Activated CD8-positive, alpha-beta memory T cell treated with anti-CD3 and anti-CD28 coated beads, Interleukin-2, amount 50 U/mL, for 4 hours (primary cell): ENCODE results near the gene SVEP1.
"Not testable (repeated sequence)": the region's sequence is repeated elsewhere in the genome, so short reads cannot be mapped to it uniquely, and the experiment has no call there.

ENCODE experiments used
- DNase-seq: peaks from one replicate; pipeline ENCODE4 v3.0.0-alpha.2; 2020

SVEP1 gene

GRCh38 chr9:110579034-110579861, at the start of gene SVEP1:
Gene SVEP1 (minus strand): TSS chr9:110579741. CDS start chr9:110579543, 198 bp downstream.
- DNase-seq, result no peak

GRCh38 chr9:110626101-110626829, 46.7 kb upstream of the SVEP1 start:
- no peak for DNase-seq

- no peak for DNase-seq
Observed at GRCh38 chr9:110623462-110624025, 44.0 kb upstream of the SVEP1 start.

- DNase-seq, result no peak
Observed at GRCh38 chr9:110622368-110622767, 42.8 kb upstream of the SVEP1 start.

GRCh38 chr9:110620726-110621125, 41.2 kb upstream of the SVEP1 start:
- no peak for DNase-seq

- DNase-seq, result no peak
Observed at GRCh38 chr9:110619831-110620230, 40.3 kb upstream of the SVEP1 start.

GRCh38 chr9:110615498-110615897, 36.0 kb upstream of the SVEP1 start:
- DNase-seq, result no peak

- DNase-seq, result not testable (repeated sequence)
Observed at GRCh38 chr9:110614576-110614975, 35.0 kb upstream of the SVEP1 start.

- no peak for DNase-seq
Observed at GRCh38 chr9:110606179-110606790, 26.7 kb upstream of the SVEP1 start.

- DNase-seq, result no peak
Observed at GRCh38 chr9:110605565-110605964, 26.0 kb upstream of the SVEP1 start.

- no peak for DNase-seq
Observed at GRCh38 chr9:110604171-110604601, 24.6 kb upstream of the SVEP1 start.

- DNase-seq, result no peak
Observed at GRCh38 chr9:110602281-110602680, 22.7 kb upstream of the SVEP1 start.

GRCh38 chr9:110601098-110601497, 21.6 kb upstream of the SVEP1 start:
- DNase-seq, result no peak

- no peak for DNase-seq
Observed at GRCh38 chr9:110599468-110599867, 19.9 kb upstream of the SVEP1 start.

- DNase-seq, result no peak
Observed at GRCh38 chr9:110592044-110592830, 12.7 kb upstream of the SVEP1 start.

GRCh38 chr9:110591526-110591925, 12.0 kb upstream of the SVEP1 start:
- no peak for DNase-seq

- no peak for DNase-seq
Observed at GRCh38 chr9:110590816-110591215, 11.3 kb upstream of the SVEP1 start.

GRCh38 chr9:110588296-110588695, 8.8 kb upstream of the SVEP1 start:
- DNase-seq, result no peak

GRCh38 chr9:110583237-110583636, 3.7 kb upstream of the SVEP1 start:
- no peak for DNase-seq

- DNase-seq, result no peak
Observed at GRCh38 chr9:110582156-110582555, 2.6 kb upstream of the SVEP1 start.

- no peak for DNase-seq
Observed at GRCh38 chr9:110580850-110581249, 1.3 kb upstream of the SVEP1 start.

GRCh38 chr9:110579862-110580219, 300 bp upstream of the SVEP1 start:
- no peak for DNase-seq

GRCh38 chr9:110578575-110579033, 937 bp downstream of the SVEP1 start:
- no peak for DNase-seq
